C4-2B (cell line): ENCODE measurements around the gene PLCL2.
"Not testable (repeated sequence)": the region's sequence is repeated elsewhere in the genome, so short reads cannot be mapped to it uniquely, and the experiment has no call there.

ENCODE experiments used
- H3K27ac ChIP-seq: fragments of 450-650 bp; 2 replicates; pipeline ENCODE4 v1.5.1; 2017
- CTCF ChIP-seq: fragments of 450-650 bp; conservative IDR thresholded peaks from 2 replicates; pipeline ENCODE4 v1.5.1; 2017; ENCODE audit warnings: mild to moderate bottlenecking
- ZFX ChIP-seq: fragments of 450-650 bp; IDR thresholded peaks from 2 replicates; pipeline ENCODE4 v1.6.1; 2017

Gene PLCL2

GRCh38 chr3:17090280-17090983, 205.7 kb downstream of the PLCL2 start:
- H3K27ac ChIP-seq = no peak overlapping the region
- TF ChIP-seq ZFX (no peak), CTCF (no peak)

DNA sequence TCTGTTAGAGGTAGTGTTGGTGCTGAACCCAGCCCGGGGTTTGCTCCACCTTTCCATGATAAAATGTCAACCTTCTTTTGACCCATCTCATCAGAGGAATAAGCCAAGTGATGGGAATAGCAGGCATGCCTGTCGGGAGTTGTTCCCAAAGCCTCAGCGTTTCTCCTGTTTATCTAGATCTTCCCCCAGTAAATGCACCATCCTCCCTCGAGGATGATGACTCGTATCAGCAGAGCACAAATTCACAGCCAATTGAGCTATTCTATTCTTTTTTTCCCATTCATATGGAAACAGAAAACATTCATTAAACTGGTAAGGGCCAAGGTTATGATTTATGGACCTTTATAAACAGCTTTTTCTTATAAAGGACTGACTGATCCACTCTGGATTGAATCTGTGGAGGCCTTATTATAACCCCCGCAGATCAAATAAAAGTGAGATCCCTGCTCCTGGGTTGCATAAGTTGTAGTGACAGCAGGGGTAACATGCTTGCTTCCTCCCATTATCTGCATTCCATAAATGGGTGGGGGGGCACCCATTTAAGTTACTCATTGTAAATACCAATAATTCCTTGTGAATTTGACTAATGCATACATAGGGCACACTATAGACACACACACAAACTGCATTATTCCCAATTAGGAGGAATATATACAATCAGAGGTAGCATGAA, 207.3 kb downstream of the PLCL2 start:
- H3K27ac ChIP-seq = no peak overlapping the region
- TF ChIP-seq ZFX (no peak), CTCF (no peak)

DNA sequence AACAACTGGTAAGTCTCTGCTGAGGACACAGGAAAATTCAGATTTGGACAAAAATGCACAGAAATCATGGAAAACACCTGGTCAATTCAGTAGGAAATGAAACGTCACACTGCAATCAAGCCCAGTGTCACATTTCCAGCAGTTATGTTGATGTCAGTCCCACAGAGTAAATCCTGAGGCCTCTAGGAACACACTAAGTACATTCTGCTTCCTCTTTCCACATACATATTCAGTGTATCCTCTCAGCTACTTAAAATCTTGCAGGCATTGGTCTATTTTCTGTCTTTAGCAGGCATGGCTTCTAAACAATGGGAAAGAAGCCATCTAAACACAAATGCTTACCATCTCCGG, 207.8 kb downstream of the PLCL2 start:
- H3K27ac ChIP-seq = no peak overlapping the region
- TF ChIP-seq ZFX (no peak), CTCF (no peak)

DNA sequence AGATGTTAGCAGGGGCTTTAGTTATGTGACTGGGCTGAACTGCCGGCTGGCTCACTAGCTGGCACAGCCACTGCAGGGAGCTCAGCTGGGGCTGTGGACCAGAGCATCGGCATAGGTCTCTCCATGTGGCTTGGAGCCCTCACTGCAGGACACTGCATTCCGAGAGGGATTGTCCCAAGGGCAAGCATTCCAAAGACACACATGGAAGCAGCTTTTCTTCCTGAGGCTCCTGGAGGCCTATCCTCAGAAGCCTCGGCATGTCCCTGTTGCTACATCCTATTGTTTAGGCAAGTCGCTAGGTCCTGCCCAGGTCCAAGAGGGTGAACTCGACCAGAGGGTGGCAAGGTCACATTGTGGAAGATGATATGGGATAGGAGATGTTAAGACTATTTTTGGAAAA, 209.8 kb downstream of the PLCL2 start:
- no peak overlapping the region for H3K27ac ChIP-seq
- TF ChIP-seq ZFX (no peak), CTCF (no peak)

GRCh38 chr3:17103579-17103978, 218.8 kb downstream of the PLCL2 start:
- TF ChIP-seq CTCF (no peak), ZFX (no peak)
- H3K27ac ChIP-seq = no peak overlapping the region

DNA sequence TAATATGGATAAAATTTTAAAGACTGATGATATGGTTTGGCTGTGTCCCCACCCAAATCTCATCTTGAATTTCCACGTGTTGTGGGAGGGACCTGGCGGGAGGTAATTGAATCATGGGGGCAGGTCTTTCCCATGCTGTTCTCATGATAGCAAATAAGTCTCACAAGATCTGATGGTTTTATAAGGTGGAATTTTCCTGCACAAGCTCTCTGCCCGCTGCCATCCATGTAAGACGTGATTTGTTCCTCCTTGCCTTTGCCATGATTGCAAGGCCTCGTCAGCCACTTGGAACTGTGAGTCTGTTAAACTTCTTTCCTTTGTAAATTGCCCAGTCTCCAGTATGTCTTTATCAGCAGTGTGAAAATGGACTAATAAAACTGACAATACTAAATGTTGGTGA, 222.0 kb downstream of the PLCL2 start:
- H3K27ac ChIP-seq = not testable (repeated sequence)

DNA sequence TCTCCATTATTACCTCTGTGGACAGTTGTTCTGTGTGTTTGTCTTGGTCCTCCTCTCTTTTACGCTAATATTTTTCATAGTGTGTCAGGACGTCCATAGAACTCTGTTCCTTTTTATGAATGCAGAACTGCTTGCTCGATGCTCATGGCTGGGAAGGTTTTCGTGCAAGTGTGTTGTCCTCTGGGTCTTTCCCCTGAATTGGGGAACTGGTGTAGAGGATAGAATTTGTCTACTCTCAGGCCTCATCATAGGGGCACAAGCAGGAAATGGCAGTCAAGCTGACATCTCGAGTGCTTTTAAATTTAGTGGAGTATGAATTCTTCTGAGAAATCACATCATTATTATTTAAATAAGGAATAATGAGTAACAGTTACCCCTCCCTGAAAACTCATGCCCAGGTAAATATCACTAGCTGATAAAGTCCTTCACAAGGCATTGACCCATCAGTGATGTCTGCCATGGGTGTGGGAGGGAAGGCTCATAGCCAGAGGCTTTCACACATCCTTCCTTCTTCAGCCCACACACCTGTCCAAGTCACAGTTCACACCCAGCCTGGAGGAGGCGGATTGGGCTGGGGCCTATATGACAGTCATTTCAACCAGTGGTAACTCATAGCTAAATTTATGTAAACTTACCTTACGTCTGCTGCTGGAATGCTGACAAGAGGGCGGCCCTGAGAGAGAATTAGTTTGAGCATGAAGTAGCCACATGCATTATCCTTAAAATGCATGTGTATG, 226.1 kb downstream of the PLCL2 start:
- TF ChIP-seq ZFX (no peak), CTCF (no peak)
- H3K27ac ChIP-seq = no peak overlapping the region
